Bronchial epithelial cell (primary cell): Measurements from ENCODE around the gene CLDN8. TPM values are rescaled to one million over a fixed set of nuclear protein-coding genes. Genes with fewer than 3 reads are reported as not detected.

Experiments used
- DNase-seq: peaks from one replicate; pipeline ENCODE4 v3.0.0-alpha.2; 2010; ENCODE audit warnings: low read depth
- FAIRE-seq: peaks from 2 replicates; lab custom pipeline; 2011; peaks lifted over from hg19 to GRCh38; lab: Jason Lieb, UNC
- H3K27me3 ChIP-seq: 2 replicates; pipeline ENCODE4 v1.5.1; 2011; ENCODE audit warnings: low read length; ENCODE audit not compliant: control insufficient read depth, insufficient read depth
- H3K36me3 ChIP-seq: 2 replicates; pipeline ENCODE4 v1.5.1; 2011; ENCODE audit warnings: low read length; ENCODE audit not compliant: control insufficient read depth, insufficient read depth
- H3K4me3 ChIP-seq: 2 replicates; pipeline ENCODE4 v1.5.1; 2011; ENCODE audit warnings: mild to moderate bottlenecking, low read depth, low read length, control low read depth
- CTCF ChIP-seq: IDR thresholded peaks from 2 replicates; pipeline ENCODE4 v1.5.1; 2011; ENCODE audit warnings: mild to moderate bottlenecking, moderate library complexity, low read length, control low read depth, inconsistent platforms; ENCODE audit not compliant: insufficient read depth, severe bottlenecking
- total RNA-seq: library from RNA; depleted of rRNA; stranded (reverse); fragments of >200 nt; gene quantifications from 2 replicates; pipeline ENCODE4 v1.2.1, GENCODE V29; 2014

CLDN8 gene
- total RNA-seq, 1 donor from 2014 or later, result 0.26 TPM

- DNase-seq (no peak), FAIRE-seq (no peak)
- TF ChIP-seq CTCF, result no peak
- Histone ChIP-seq H3K4me3 (no peak overlapping the region), H3K27me3 (no peaks in the 10 kb centered on the region), H3K36me3 (no peaks in the 10 kb centered on the region)
Observed at GRCh38 chr21:30248844-30249243, 32.9 kb upstream of the CLDN8 start.

- Histone ChIP-seq H3K4me3 (no peak overlapping the region), H3K27me3 (no peaks in the 10 kb centered on the region), H3K36me3 (no peaks in the 10 kb centered on the region)
- FAIRE-seq, result no peak
- DNase-seq, result no peak
- no peak for TF ChIP-seq CTCF
Observed at GRCh38 chr21:30245061-30245460, 29.2 kb upstream of the CLDN8 start.

GRCh38 chr21:30243691-30244090 lies 27.8 kb upstream of the CLDN8 start:
- FAIRE-seq (no peak), DNase-seq (no peak)
- TF ChIP-seq CTCF, result no peak
- no peaks in the 10 kb centered on the region for H3K27me3 ChIP-seq
- H3K4me3 ChIP-seq, result no peak overlapping the region
- no peaks in the 10 kb centered on the region for H3K36me3 ChIP-seq

GRCh38 chr21:30240661-30241060 lies 24.8 kb upstream of the CLDN8 start:
- no peak for TF ChIP-seq CTCF
- no peaks in the 10 kb centered on the region for H3K36me3 ChIP-seq
- H3K27me3 ChIP-seq, result no peaks in the 10 kb centered on the region
- no peak for DNase-seq
- no peak for FAIRE-seq
- no peak overlapping the region for H3K4me3 ChIP-seq

- Histone ChIP-seq H3K36me3 (no peaks in the 10 kb centered on the region), H3K4me3 (no peak overlapping the region), H3K27me3 (no peaks in the 10 kb centered on the region)
- no peak for FAIRE-seq
- no peak for DNase-seq
- TF ChIP-seq CTCF, result no peak
Observed at GRCh38 chr21:30238168-30238567, 22.3 kb upstream of the CLDN8 start.

- FAIRE-seq (no peak), DNase-seq (peak; percentile 100)
- Histone ChIP-seq H3K4me3 (no peak overlapping the region), H3K36me3 (no peaks in the 10 kb centered on the region), H3K27me3 (no peaks in the 10 kb centered on the region)
- no peak for TF ChIP-seq CTCF
Observed at GRCh38 chr21:30234643-30235042, 18.7 kb upstream of the CLDN8 start.
